Bronchial epithelial cell (primary cell): ENCODE results near the gene PRDM2. TPM values are rescaled to one million over a fixed set of nuclear protein-coding genes. Genes with fewer than 3 reads are reported as not detected.

Experiments used
- DNase-seq: peaks from one replicate; pipeline ENCODE4 v3.0.0-alpha.2; 2010; ENCODE audit warnings: low read depth
- FAIRE-seq: peaks from 2 replicates; lab custom pipeline; 2011; peaks lifted over from hg19 to GRCh38; lab: Jason Lieb, UNC
- H3K27me3 ChIP-seq: 2 replicates; pipeline ENCODE4 v1.5.1; 2011; ENCODE audit warnings: low read length; ENCODE audit not compliant: control insufficient read depth, insufficient read depth
- H3K36me3 ChIP-seq: 2 replicates; pipeline ENCODE4 v1.5.1; 2011; ENCODE audit warnings: low read length; ENCODE audit not compliant: control insufficient read depth, insufficient read depth
- H3K4me3 ChIP-seq: 2 replicates; pipeline ENCODE4 v1.5.1; 2011; ENCODE audit warnings: mild to moderate bottlenecking, low read depth, low read length, control low read depth
- CTCF ChIP-seq: IDR thresholded peaks from 2 replicates; pipeline ENCODE4 v1.5.1; 2011; ENCODE audit warnings: mild to moderate bottlenecking, moderate library complexity, low read length, control low read depth, inconsistent platforms; ENCODE audit not compliant: insufficient read depth, severe bottlenecking
- total RNA-seq: library from RNA; depleted of rRNA; stranded (reverse); fragments of >200 nt; gene quantifications from 2 replicates; pipeline ENCODE4 v1.2.1, GENCODE V29; 2014

Gene PRDM2
- total RNA-seq, result 7.1 and 7.6 TPM in 2 replicates

GRCh38 chr1:13699936-13700520, at the start of gene PRDM2:
PRDM2 (plus strand) TSS chr1:13700188; CDS start chr1:13715606, 15,418 bp downstream.
- FAIRE-seq (no peak), DNase-seq (no peak)
- no peak for TF ChIP-seq CTCF
- H3K27me3 ChIP-seq, result no peaks in the 10 kb centered on the region
- H3K4me3 ChIP-seq, result peak within 1 kb of the TSS; percentile 69
- H3K36me3 ChIP-seq, result no peaks in the 10 kb centered on the region

GRCh38 chr1:13651279-13651678, 48.7 kb upstream of the PRDM2 start:
- Histone ChIP-seq H3K4me3 (no peak overlapping the region), H3K27me3 (peaks cover 3% of the 10 kb centered on the region), H3K36me3 (no peaks in the 10 kb centered on the region)
- FAIRE-seq (no peak), DNase-seq (peak; percentile 89)
- TF ChIP-seq CTCF, result no peak

GRCh38 chr1:13652238-13652637, 47.8 kb upstream of the PRDM2 start:
- TF ChIP-seq CTCF, result no peak
- Histone ChIP-seq H3K27me3 (peaks cover 4% of the 10 kb centered on the region), H3K36me3 (no peaks in the 10 kb centered on the region), H3K4me3 (no peak overlapping the region)
- DNase-seq, result peak; percentile 27
- no peak for FAIRE-seq

GRCh38 chr1:13661539-13661938, 38.4 kb upstream of the PRDM2 start:
- Histone ChIP-seq H3K27me3 (no peaks in the 10 kb centered on the region), H3K4me3 (no peak overlapping the region), H3K36me3 (no peaks in the 10 kb centered on the region)
- FAIRE-seq, result peak; percentile 43
- no peak for TF ChIP-seq CTCF
- peak; percentile 61 for DNase-seq

- H3K4me3 ChIP-seq, result no peak overlapping the region
- no peaks in the 10 kb centered on the region for H3K27me3 ChIP-seq
- DNase-seq (peak; percentile 38), FAIRE-seq (no peak)
- no peak for TF ChIP-seq CTCF
- no peaks in the 10 kb centered on the region for H3K36me3 ChIP-seq
Observed at GRCh38 chr1:13662493-13662892, 37.5 kb upstream of the PRDM2 start.

GRCh38 chr1:13663969-13664368, 36.0 kb upstream of the PRDM2 start:
- TF ChIP-seq CTCF, result no peak
- DNase-seq (no peak), FAIRE-seq (no peak)
- no peaks in the 10 kb centered on the region for H3K27me3 ChIP-seq
- H3K36me3 ChIP-seq, result no peaks in the 10 kb centered on the region
- no peak overlapping the region for H3K4me3 ChIP-seq
